H1 (cell line): Measurements from ENCODE around the gene CAMKMT. TPM values are rescaled to one million over a fixed set of nuclear protein-coding genes. Genes with fewer than 3 reads are reported as not detected.

Experiments
- CTCF ChIA-PET: fragments of 300-600 bp; sonication (Branson Sonifier 250); formaldehyde crosslinking; loops from one replicate; lab custom pipeline; 2021; ENCODE audit not compliant: partially characterized antibody; lab: Charles Lee
- POLR2A ChIA-PET: fragments of 300-600 bp; sonication (Branson Sonifier 250); formaldehyde crosslinking; loops from one replicate; lab custom pipeline; 2021; ENCODE audit warnings: inconsistent platforms; ENCODE audit not compliant: partially characterized antibody; lab: Charles Lee
- DNase-seq, 2 experiments: peaks; one replicate each; pipeline versions ENCODE4 v3.0.0 to v3.0.0-alpha.2; 2010 to 2022; ENCODE audit warnings: low spot score in 2 of 2, low read depth in 1 of 2, mixed read lengths in 1 of 2
- FAIRE-seq: peaks from 2 replicates; lab custom pipeline; 2011; peaks lifted over from hg19 to GRCh38; lab: Jason Lieb, UNC
- H2AFZ ChIP-seq: 2 replicates; pipeline ENCODE4 v1.8.1; 2012; ENCODE audit warnings: low read length, inconsistent platforms
- H2AK5ac ChIP-seq: 2 replicates; pipeline ENCODE4 v1.6.1; 2013; ENCODE audit warnings: low read depth, low read length
- H2BK120ac ChIP-seq: replicated peaks from 2 replicates; pipeline ENCODE3; 2013; ENCODE audit warnings: low read depth, low read length, inconsistent platforms
- H2BK12ac ChIP-seq: 2 replicates; pipeline ENCODE4 v1.6.1; 2013; ENCODE audit warnings: low read depth, low read length
- H2BK15ac ChIP-seq: 2 replicates; pipeline ENCODE4 v1.6.1; 2013; ENCODE audit warnings: low read length
- H2BK20ac ChIP-seq: 2 replicates; pipeline ENCODE4 v1.6.1; 2013; ENCODE audit warnings: low read length
- H2BK5ac ChIP-seq: 2 replicates; pipeline ENCODE4 v1.6.1; 2013; ENCODE audit warnings: low read depth, low read length
- H3K14ac ChIP-seq: 2 replicates; pipeline ENCODE4 v1.6.1; 2013; ENCODE audit warnings: inconsistent platforms; ENCODE audit not compliant: insufficient read length
- H3K18ac ChIP-seq: 2 replicates; pipeline ENCODE4 v1.6.1; 2013; ENCODE audit warnings: low read length; ENCODE audit errors: extremely low read depth
- H3K23ac ChIP-seq: 2 replicates; pipeline ENCODE4 v1.6.1; 2013; ENCODE audit warnings: inconsistent platforms; ENCODE audit not compliant: insufficient read length
- H3K23me2 ChIP-seq: 2 replicates; pipeline ENCODE4 v1.6.1; 2013; ENCODE audit warnings: low read depth, low read length
- H3K27ac ChIP-seq: 2 replicates; pipeline ENCODE4 v1.6.1; 2011; ENCODE audit warnings: low read depth, low read length, inconsistent platforms
- H3K27me3 ChIP-seq, 4 experiments: replicated peaks in 1 of 4; 1 replicate in 1 of 4; 2 replicates in 3 of 4; pipeline versions ENCODE4 v1.6.1 to v1.8.1; 2011 to 2013; ENCODE audit warnings: low read length in 3 of 4, mild to moderate bottlenecking in 3 of 4, inconsistent platforms in 2 of 4, mixed read lengths in 2 of 4, moderate library complexity in 1 of 4; ENCODE audit not compliant: control insufficient read depth in 3 of 4, insufficient read depth in 3 of 4; ENCODE audit errors: extremely low read depth in 1 of 4
- H3K36me3 ChIP-seq, 4 experiments: 2 replicates each; pipeline versions ENCODE4 v1.6.1 to v1.8.1; 2011 to 2013; ENCODE audit warnings: mild to moderate bottlenecking in 4 of 4, low read length in 3 of 4, moderate library complexity in 2 of 4, control low read depth in 1 of 4, inconsistent platforms in 1 of 4; ENCODE audit not compliant: insufficient read depth in 4 of 4, control insufficient read depth in 2 of 4
- H3K4ac ChIP-seq: replicated peaks from 2 replicates; pipeline ENCODE3; 2013; ENCODE audit warnings: low read length, low read depth, mixed read lengths, inconsistent platforms; ENCODE audit not compliant: insufficient read length
- H3K4me1 ChIP-seq, 4 experiments: replicated peaks in 1 of 4; 1 replicate in 1 of 4; 2 replicates in 3 of 4; pipeline versions ENCODE4 v1.6.1 to v1.8.1; 2011 to 2013; ENCODE audit warnings: low read length in 3 of 4, inconsistent platforms in 2 of 4, mixed read lengths in 1 of 4; ENCODE audit not compliant: insufficient read depth in 4 of 4, control insufficient read depth in 3 of 4
- H3K4me2 ChIP-seq, 2 experiments: 2 replicates each; pipeline versions ENCODE4 v1.6.1 to v1.8.1; 2011 to 2013; ENCODE audit warnings: low read depth in 2 of 2, low read length in 2 of 2, control low read depth in 1 of 2, inconsistent platforms in 1 of 2, mild to moderate bottlenecking in 1 of 2; ENCODE audit not compliant: insufficient read depth in 1 of 2
- H3K4me3 ChIP-seq, 4 experiments: fragments of 200-600, 300-600 bp in 1 of 4; sonication (generic), shearing (Covaris generic), sonication (Bioruptor Twin) in 1 of 4; 2 replicates each; pipeline versions ENCODE4 v1.5.1 to v1.8.1; 2011 to 2016; ENCODE audit warnings: low read length in 4 of 4, low read depth in 3 of 4, control low read depth in 2 of 4, inconsistent platforms in 2 of 4, mild to moderate bottlenecking in 2 of 4, mixed read lengths in 1 of 4, moderate library complexity in 1 of 4; ENCODE audit not compliant: insufficient read depth in 2 of 4; ENCODE audit errors: extremely low read depth in 1 of 4
- H3K56ac ChIP-seq: replicated peaks from 2 replicates; pipeline ENCODE3; 2013; ENCODE audit warnings: low read depth, mild to moderate bottlenecking, mixed read lengths, low read length, inconsistent platforms; ENCODE audit not compliant: insufficient read length
- H3K79me1 ChIP-seq: 2 replicates; pipeline ENCODE4 v1.6.1; 2013; ENCODE audit warnings: low read depth, low read length, control low read depth
- H3K79me2 ChIP-seq, 2 experiments: 2 replicates each; pipeline versions ENCODE4 v1.6.1 to v1.8.1; 2012 to 2013; ENCODE audit warnings: low read length in 2 of 2, mild to moderate bottlenecking in 2 of 2, inconsistent platforms in 1 of 2; ENCODE audit not compliant: insufficient read depth in 2 of 2, control insufficient read depth in 1 of 2
- H3K9ac ChIP-seq, 4 experiments: replicated peaks in 1 of 4; 1 replicate in 1 of 4; 2 replicates in 3 of 4; pipeline versions ENCODE4 v1.6.1 to v1.8.1; 2011 to 2013; ENCODE audit warnings: low read depth in 3 of 4, low read length in 3 of 4, control low read depth in 2 of 4, mild to moderate bottlenecking in 2 of 4, moderate library complexity in 2 of 4, inconsistent platforms in 1 of 4; ENCODE audit errors: extremely low read depth in 1 of 4
- H3K9me3 ChIP-seq, 2 experiments: 2 replicates each; pipeline versions ENCODE4 v1.6.1 to v1.8.1; 2012 to 2013; ENCODE audit warnings: mild to moderate bottlenecking in 2 of 2, moderate library complexity in 2 of 2, control low read depth in 1 of 2, inconsistent platforms in 1 of 2, low read depth in 1 of 2, low read length in 1 of 2, mixed read lengths in 1 of 2; ENCODE audit not compliant: insufficient read depth in 2 of 2
- H4K20me1 ChIP-seq, 2 experiments: replicated peaks in 1 of 2; 2 replicates each; pipeline versions ENCODE3 to v1.8.1; 2011 to 2013; ENCODE audit warnings: inconsistent platforms in 2 of 2, low read length in 2 of 2, mild to moderate bottlenecking in 1 of 2; ENCODE audit not compliant: insufficient read depth in 2 of 2, control insufficient read depth in 1 of 2
- H4K5ac ChIP-seq: 2 replicates; pipeline ENCODE4 v1.6.1; 2013; ENCODE audit warnings: low read length, low read depth, mixed read lengths, inconsistent platforms; ENCODE audit not compliant: insufficient read length
- H4K8ac ChIP-seq: 2 replicates; pipeline ENCODE4 v1.8.0; 2013; ENCODE audit warnings: mild to moderate bottlenecking, moderate library complexity, low read length, inconsistent platforms; ENCODE audit not compliant: insufficient read depth; ENCODE audit errors: extremely low read depth
- H4K91ac ChIP-seq: replicated peaks from 2 replicates; pipeline ENCODE3; 2013; ENCODE audit warnings: low read length, mixed read lengths, inconsistent platforms; ENCODE audit not compliant: insufficient read length
- CEBPB ChIP-seq: IDR thresholded peaks from 2 replicates; pipeline ENCODE4 v1.6.1; 2012; ENCODE audit warnings: low read depth, low read length
- CHD2 ChIP-seq: IDR thresholded peaks from 2 replicates; pipeline ENCODE4 v1.6.1; 2012; ENCODE audit warnings: low read length, improper control_type of control experiment
- CTBP2 ChIP-seq: IDR thresholded peaks from 2 replicates; pipeline ENCODE4 v1.7.0; 2011; ENCODE audit warnings: borderline replicate concordance, mild to moderate bottlenecking, moderate library complexity, mixed read lengths, low read length; ENCODE audit not compliant: insufficient read depth, insufficient read length
- EGR1 ChIP-seq: IDR thresholded peaks from 2 replicates; pipeline ENCODE4 v1.6.1; 2011; ENCODE audit warnings: low read depth, low read length, borderline replicate concordance
- EZH2 ChIP-seq: fragments of 200-600 bp; sonication (generic); IDR thresholded peaks from 2 replicates; pipeline ENCODE4 v1.7.1; 2012; ENCODE audit warnings: low read depth, mild to moderate bottlenecking, moderate library complexity, low read length, inconsistent platforms; ENCODE audit not compliant: severe bottlenecking
- HDAC6 ChIP-seq: IDR thresholded peaks from one replicate; pipeline ENCODE4 v1.7.1; 2012; ENCODE audit warnings: low read depth, mild to moderate bottlenecking, inconsistent platforms, low read length, moderate library complexity
- MAFK ChIP-seq: IDR thresholded peaks from 2 replicates; pipeline ENCODE4 v1.6.1; 2012; ENCODE audit warnings: low read depth, mild to moderate bottlenecking, improper control_type of control experiment, low read length
- SUZ12 ChIP-seq: fragments of 200-600 bp; sonication (generic); IDR thresholded peaks from 2 replicates; pipeline ENCODE4 v1.6.1; 2012; ENCODE audit warnings: mild to moderate bottlenecking, inconsistent platforms, low read length, moderate library complexity, mixed read lengths
- TAF1 ChIP-seq: IDR thresholded peaks from 2 replicates; pipeline ENCODE4 v1.6.1; 2011; ENCODE audit warnings: mild to moderate bottlenecking, low read depth, low read length
- TAF7 ChIP-seq: optimal IDR thresholded peaks from 2 replicates; pipeline ENCODE3; 2011; ENCODE audit warnings: low read depth, mild to moderate bottlenecking, inconsistent platforms, low read length, moderate library complexity, borderline replicate concordance
- YY1 ChIP-seq: IDR thresholded peaks from 2 replicates; pipeline ENCODE4 v1.6.1; 2011; ENCODE audit warnings: low read depth, mild to moderate bottlenecking, low read length
- WGBS, 2 experiments: shearing (Covaris generic) in 1 of 2; methylation state at CpG; one replicate each; pipeline versions ENCODE4 v1.1.6 to v1.1.7; 2013 to 2015; ENCODE audit warnings: low lambda C conversion rate in 2 of 2, mixed read lengths in 2 of 2, inconsistent platforms in 1 of 2, low coverage in 1 of 2, missing lambda C conversion rate in 1 of 2; ENCODE audit not compliant: insufficient replicate concordance in 2 of 2, insufficient coverage in 1 of 2, insufficient read length in 1 of 2; ENCODE audit errors: extremely low coverage in 1 of 2, missing lambda C conversion rate in 1 of 2; 5-methylcytosine and 5-hydroxymethylcytosine counted together
- polyA plus RNA-seq, 7 experiments: library from polyadenylated mRNA; depleted of rRNA in 3 of 7; stranded (reverse) in 5 of 7; unstranded in 2 of 7; fragments of >200 nt in 5 of 7; fragments of 200-250 nt in 2 of 7; gene quantifications; 1 replicate in 5 of 7; 2 replicates in 1 of 7; 4 replicates in 1 of 7; pipeline versions ENCODE4 v1.2.1 to v1.2.3, GENCODE V29; 2011 to 2013; ENCODE audit warnings: missing spikeins in 2 of 7, mixed read lengths in 2 of 7
- total RNA-seq: library from RNA; stranded (reverse); fragmentation: NEBNext Ultra II Directional; extraction: Animal tissue kit (Norgen Biotek cat#: 25700); gene quantifications from 2 replicates; pipeline ENCODE4 v1.2.1, GENCODE V29; 2021
- TF ChIP-seq, protein P1 (sequence below): IDR thresholded peaks from 2 replicates; pipeline ENCODE4 v1.6.1; 2011; ENCODE audit warnings: low read length, improper control_type of control experiment

The CAMKMT gene
- total and polyA plus RNA-seq, 2 of the 8 experiments (the other 6 are each of a cell fraction or from before 2014, with no cell fraction given), result 14.7 to 22.4 TPM

GRCh38 chr2:44490726-44491125 is 129.0 kb downstream of the CAMKMT start:
- Histone ChIP-seq H4K91ac (no peak overlapping the region), H3K79me1 (no peaks in the 10 kb centered on the region), H2AK5ac (no peak overlapping the region), H2BK5ac (no peak overlapping the region), H4K20me1 (no peaks in the 10 kb centered on the region), H2BK15ac (no peak overlapping the region), H3K23me2 (no peaks in the 10 kb centered on the region), H3K9me3 (no peaks in the 10 kb centered on the region), H3K9ac (no peak overlapping the region), H2BK20ac (no peak overlapping the region), H3K56ac (no peak overlapping the region), H3K23ac (no peak overlapping the region), H3K4ac (no peak overlapping the region), H3K27me3 (no peaks in the 10 kb centered on the region), H2BK120ac (no peak overlapping the region), H3K18ac (no peak overlapping the region), H4K8ac (no peak overlapping the region), H3K4me1 (no peaks in the 10 kb centered on the region), H3K14ac (no peak overlapping the region), H3K4me2 (no peak overlapping the region), H2BK12ac (no peak overlapping the region), H3K36me3 (no peaks in the 10 kb centered on the region), H3K4me3 (no peak overlapping the region), H4K5ac (no peak overlapping the region), H2AFZ (no peak overlapping the region), H3K79me2 (no peaks in the 10 kb centered on the region), H3K27ac (no peak overlapping the region)
- no peak for DNase-seq
- CTCF ChIA-PET, result interaction anchor here (0.7 to 2.0 kb wide), 6 partner anchors 11 to 227 kb away, joined by 3 to 9 read pairs (median 3); no protein-coding TSS in a partner anchor
- no peak for TF ChIP-seq EGR1
- no peak for TF ChIP-seq EZH2
- no peak for TF ChIP-seq YY1
- TF ChIP-seq TAF7, result no peak
- TF ChIP-seq, protein P1, sequence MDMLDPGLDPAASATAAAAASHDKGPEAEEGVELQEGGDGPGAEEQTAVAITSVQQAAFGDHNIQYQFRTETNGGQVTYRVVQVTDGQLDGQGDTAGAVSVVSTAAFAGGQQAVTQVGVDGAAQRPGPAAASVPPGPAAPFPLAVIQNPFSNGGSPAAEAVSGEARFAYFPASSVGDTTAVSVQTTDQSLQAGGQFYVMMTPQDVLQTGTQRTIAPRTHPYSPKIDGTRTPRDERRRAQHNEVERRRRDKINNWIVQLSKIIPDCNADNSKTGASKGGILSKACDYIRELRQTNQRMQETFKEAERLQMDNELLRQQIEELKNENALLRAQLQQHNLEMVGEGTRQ, result no peak
- no peak for TF ChIP-seq TAF1
- no peak for TF ChIP-seq CEBPB
- TF ChIP-seq MAFK, result no peak
- TF ChIP-seq CTBP2, result no peak
- TF ChIP-seq CHD2, result no peak
- no peak for TF ChIP-seq SUZ12
- no peak for TF ChIP-seq HDAC6
- 92% methylated on average over 3 of the region's 3 CpGs; no CpG with 5 or more reads in 1 of the 2 experiments for WGBS, 2 experiments
- POLR2A ChIA-PET, result no interaction called here
- FAIRE-seq, result no peak
